ENCODE measurements around the gene SNX5. TPM values are rescaled to one million over a fixed set of nuclear protein-coding genes. Genes with fewer than 3 reads are reported as not detected.

Gene SNX5
- total RNA-seq, result 95.4 and 144 TPM in 2 replicates
- 105 and 173 TPM in 2 replicates for polyA plus RNA-seq

GRCh38 chr20:17968366-17969277 is at the start of gene SNX5, which contains the start of gene MGME1:
SNX5 (minus strand) TSS chr20:17968794; CDS start chr20:17968425, 369 bp downstream.
MGME1 (plus strand) TSS chr20:17969018; CDS start chr20:17969860, 842 bp downstream.
- Histone ChIP-seq H3K4me3 (peak within 1 kb of the TSS; percentile 95), H3K36me3 (no peaks in the 10 kb centered on the region), H3K27ac (peak within 1 kb of the TSS; percentile 99), H3K27me3 (no peaks in the 10 kb centered on the region), H3K9me3 (ENCODE audit: low read depth) (no peaks in the 10 kb centered on the region), H3K4me1 (ENCODE audit: low read depth) (peaks cover 51% of the 10 kb centered on the region)
- DNase-seq (ENCODE audit: low read depth in 1 of 2, low spot score in 1 of 2), result peak; percentile 99 to 100
- TF ChIP-seq CTCF (IDR thresholded peaks at IDR 0.05; ENCODE audit: low read depth, low read length), result no peak

DNA sequence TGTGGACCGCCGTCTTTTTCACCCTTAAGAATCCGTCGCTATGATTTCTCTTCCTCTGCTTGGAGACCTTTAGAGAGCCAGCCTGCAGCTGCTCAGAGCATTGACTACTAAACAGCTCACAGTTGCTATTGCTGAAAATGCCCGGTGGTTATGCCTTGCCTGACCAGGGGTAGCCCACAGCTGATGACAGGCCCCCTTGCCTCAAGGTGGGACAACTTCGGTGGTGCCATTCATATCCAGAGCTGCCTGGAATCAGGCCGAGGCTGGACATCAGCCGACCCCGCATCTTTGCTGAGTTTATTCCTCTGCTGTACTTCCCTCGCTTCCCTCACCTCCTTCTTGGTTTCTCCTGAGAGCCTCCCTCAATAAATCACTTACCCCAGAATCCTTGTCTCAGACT is 49.5 kb upstream of the SNX5 start:
- Histone ChIP-seq H3K36me3 (no peaks in the 10 kb centered on the region), H3K4me1 (ENCODE audit: low read depth) (no peaks in the 10 kb centered on the region), H3K4me3 (no peak overlapping the region), H3K27ac (no peak overlapping the region), H3K27me3 (no peaks in the 10 kb centered on the region), H3K9me3 (ENCODE audit: low read depth) (no peaks in the 10 kb centered on the region)
- no peak for TF ChIP-seq CTCF (IDR thresholded peaks at IDR 0.05; ENCODE audit: low read depth, low read length)
- DNase-seq (ENCODE audit: low read depth in 1 of 2, low spot score in 1 of 2), result no peak

GRCh38 chr20:18016772-18017171 is 48.2 kb upstream of the SNX5 start:
- no peaks in the 10 kb centered on the region for H3K9me3 ChIP-seq (ENCODE audit: low read depth)
- DNase-seq (ENCODE audit: low read depth in 1 of 2, low spot score in 1 of 2), result no peak
- no peak overlapping the region for H3K4me3 ChIP-seq
- H3K4me1 ChIP-seq (ENCODE audit: low read depth), result no peaks in the 10 kb centered on the region
- H3K27me3 ChIP-seq, result no peaks in the 10 kb centered on the region
- no peaks in the 10 kb centered on the region for H3K36me3 ChIP-seq
- TF ChIP-seq CTCF (IDR thresholded peaks at IDR 0.05; ENCODE audit: low read depth, low read length), result no peak
- no peak overlapping the region for H3K27ac ChIP-seq

GRCh38 chr20:18014411-18014810 is 45.8 kb upstream of the SNX5 start:
- no peak for DNase-seq (ENCODE audit: low read depth in 1 of 2, low spot score in 1 of 2)
- Histone ChIP-seq H3K27ac (no peak overlapping the region), H3K9me3 (ENCODE audit: low read depth) (no peaks in the 10 kb centered on the region), H3K27me3 (no peaks in the 10 kb centered on the region), H3K4me1 (ENCODE audit: low read depth) (no peaks in the 10 kb centered on the region), H3K4me3 (no peak overlapping the region), H3K36me3 (no peaks in the 10 kb centered on the region)
- TF ChIP-seq CTCF (IDR thresholded peaks at IDR 0.05; ENCODE audit: low read depth, low read length), result no peak

- TF ChIP-seq CTCF (IDR thresholded peaks at IDR 0.05; ENCODE audit: low read depth, low read length), result no peak
- Histone ChIP-seq H3K36me3 (no peaks in the 10 kb centered on the region), H3K27me3 (no peaks in the 10 kb centered on the region)
Observed at GRCh38 chr20:18012901-18013300, 44.3 kb upstream of the SNX5 start.

More at GRCh38 chr20:18012901-18013300, 44.3 kb upstream of the SNX5 start:
- H3K4me1 ChIP-seq (ENCODE audit: low read depth), result peaks cover under 1% of the 10 kb centered on the region
- DNase-seq (ENCODE audit: low read depth in 1 of 2, low spot score in 1 of 2), result no peak
- H3K27ac ChIP-seq, result no peak overlapping the region
- H3K4me3 ChIP-seq, result no peak overlapping the region
- no peaks in the 10 kb centered on the region for H3K9me3 ChIP-seq (ENCODE audit: low read depth)
